NCI-H187 (cell line): ENCODE results near the gene STON1.
A peak's percentile ranks its signal among the peaks of the same experiment; 100 is the strongest.
"Not testable (repeated sequence)": the region's sequence is repeated elsewhere in the genome, so short reads cannot be mapped to it uniquely, and the experiment has no call there.

Experiments used
- DNase-seq, 2 experiments: peaks; one replicate each; lab custom pipeline; 2025; lab: John Stamatoyannopoulos, UW

STON1 gene

DNA sequence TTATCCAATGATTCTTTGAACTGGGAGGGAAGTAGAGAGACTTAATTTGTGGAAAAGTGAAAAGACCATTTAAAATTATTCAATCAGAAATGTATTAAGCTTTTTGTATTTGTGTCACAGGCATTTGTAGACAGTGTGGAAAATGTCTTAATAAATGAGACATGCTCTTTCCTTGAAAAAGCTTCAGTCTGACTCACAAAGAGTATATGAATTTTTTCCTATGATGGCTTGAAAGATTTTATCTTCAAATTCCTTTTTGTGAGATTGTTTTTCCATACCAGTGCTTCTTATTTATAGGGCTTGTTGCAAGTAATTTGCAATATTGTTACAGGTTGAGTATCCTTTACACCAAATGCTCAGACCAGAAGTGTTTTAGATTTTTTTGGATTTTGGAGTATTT lies 39.5 kb downstream of the STON1 start:
- DNase-seq, result no peak

DNA sequence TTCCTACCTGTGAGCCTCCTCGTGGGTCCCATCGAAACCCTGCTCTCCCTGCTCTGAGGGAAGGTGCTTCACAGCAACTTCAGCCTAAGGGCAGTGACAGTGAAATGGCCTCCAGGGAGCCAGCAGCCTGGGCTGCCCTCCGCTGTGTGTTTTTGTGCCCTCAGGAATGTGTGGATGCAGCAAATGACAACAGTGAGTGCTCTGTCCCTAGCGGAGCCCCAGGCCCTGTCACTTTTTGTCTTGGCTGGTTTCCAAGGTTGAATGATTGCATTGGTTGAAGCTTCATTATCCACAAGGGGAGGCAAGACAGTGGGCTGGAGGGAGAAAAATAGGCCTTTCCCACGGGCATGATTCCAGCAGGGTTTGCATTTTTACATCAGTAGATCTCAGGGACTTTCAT lies 42.9 kb downstream of the STON1 start:
- DNase-seq, result peak in 1 of 2 experiments; percentile 3

DNA sequence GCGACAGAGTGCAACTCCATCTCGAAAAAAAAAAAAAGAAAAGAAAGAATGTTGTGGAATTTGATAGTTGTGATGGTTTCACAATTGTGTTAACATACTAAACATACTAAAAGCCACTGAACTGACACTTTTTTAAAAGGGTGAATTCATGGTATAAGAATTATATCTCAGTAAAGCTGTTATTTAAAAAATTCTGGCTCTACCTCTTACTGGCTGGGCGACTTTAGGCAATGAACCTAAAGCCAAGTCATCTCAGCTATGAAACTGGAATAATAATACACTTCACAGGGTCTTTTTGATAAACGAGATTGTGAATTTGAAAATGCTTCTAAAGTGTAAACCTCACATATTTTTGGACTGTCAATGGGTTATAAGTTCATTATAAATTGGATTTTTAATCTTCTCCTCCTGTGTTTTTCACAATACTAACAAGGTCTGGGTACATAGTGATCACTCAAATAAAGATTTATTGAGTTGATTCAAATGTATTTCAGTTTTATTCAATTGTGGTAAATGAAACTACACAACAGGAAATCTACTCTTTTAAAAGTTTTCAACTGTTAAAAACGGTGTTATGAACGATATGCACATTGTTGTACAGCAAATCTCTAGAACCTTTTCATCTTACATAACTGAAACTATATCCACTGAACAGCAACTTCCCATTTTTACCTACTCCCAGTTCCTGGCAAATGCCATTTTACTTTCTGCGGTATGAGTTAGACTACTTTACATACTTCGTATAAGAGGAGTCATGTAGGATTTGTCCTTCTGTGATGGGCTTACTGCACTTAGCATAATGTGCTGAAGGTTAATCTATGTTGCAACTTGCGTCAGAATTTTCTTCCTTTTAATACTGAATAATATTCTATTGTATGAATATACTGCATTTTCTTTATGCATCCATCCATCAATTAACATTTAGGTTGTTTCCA lies 44.7 kb downstream of the STON1 start:
- no peak for DNase-seq

DNA sequence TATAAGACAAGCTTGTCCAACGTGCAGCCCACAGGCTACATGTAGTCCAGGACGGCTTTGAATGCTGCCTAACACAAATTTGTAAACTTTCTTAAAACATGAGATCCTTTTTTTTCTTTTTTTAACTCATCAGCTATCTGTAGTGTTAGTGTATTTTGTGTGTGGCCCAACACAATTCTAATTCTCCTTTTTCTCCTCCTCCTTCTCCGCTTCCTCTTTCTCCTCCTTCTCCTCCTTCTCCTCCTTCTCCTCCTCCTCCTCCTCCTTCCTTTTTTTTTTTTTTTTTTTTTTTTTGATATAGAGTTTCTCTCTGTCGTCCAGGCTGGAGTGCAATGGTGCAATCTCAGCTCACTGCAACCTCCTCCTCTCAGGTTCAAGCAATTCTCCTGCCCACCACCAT lies 48.4 kb downstream of the STON1 start:
- no peak for DNase-seq

DNA sequence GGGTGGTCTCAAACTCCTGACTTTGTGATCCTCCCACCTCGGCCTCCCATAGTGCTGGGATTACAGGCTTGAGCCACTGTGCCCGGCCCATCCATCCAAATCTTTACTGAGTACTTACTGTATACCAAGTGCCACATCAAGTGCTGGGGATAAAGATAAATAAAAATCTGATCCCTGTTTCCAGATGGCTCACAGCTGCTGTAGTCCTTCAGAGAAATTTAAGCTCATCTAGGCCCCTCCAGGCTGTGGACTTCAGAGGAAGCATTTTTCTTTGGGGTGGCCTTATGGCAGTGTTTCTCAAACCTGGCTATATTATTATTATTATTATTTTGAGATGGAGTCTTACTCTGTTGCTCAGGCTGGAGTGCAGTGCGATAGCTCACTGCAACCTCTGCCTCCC lies 54.0 kb downstream of the STON1 start:
- no peak for DNase-seq

DNA sequence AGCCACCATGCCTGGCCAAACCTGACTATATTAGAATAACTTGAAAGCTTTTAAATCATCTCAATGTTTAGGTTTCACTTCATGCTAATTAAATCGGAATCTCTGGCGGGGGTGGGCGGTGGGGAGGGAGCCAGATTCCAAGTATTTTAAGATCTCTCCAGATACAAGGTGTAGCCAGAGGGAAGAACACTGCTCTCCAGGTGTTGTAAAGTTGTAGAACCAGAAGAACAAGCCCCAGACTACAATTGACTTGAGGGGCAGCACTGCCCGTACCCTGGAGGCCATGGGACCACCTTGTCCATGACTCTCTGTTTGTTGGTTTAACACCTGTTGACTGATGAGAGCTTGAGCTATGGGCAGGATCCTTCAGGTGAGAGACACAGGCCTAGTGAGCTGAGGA lies 54.6 kb downstream of the STON1 start:
- no peak for DNase-seq

DNA sequence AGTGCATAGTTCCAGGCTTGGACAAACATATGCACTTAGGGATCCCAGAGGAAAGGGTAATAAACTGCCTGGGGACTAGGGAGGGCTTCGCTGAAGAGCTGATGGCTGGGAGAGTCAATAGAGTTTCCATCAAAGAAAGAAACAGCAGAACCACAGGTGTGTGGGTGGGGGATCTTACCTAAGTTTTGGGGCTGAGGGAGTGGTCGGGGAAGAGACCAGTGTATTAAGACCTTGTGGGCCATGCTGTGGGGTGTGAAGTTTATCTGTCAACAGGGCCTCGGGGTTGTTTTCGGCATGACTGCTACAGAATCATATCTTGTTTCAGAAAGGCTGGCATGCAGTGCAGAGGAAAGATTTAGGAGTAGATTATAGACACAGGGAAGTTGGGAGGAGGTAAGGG lies 56.5 kb downstream of the STON1 start:
- DNase-seq, result no peak

DNA sequence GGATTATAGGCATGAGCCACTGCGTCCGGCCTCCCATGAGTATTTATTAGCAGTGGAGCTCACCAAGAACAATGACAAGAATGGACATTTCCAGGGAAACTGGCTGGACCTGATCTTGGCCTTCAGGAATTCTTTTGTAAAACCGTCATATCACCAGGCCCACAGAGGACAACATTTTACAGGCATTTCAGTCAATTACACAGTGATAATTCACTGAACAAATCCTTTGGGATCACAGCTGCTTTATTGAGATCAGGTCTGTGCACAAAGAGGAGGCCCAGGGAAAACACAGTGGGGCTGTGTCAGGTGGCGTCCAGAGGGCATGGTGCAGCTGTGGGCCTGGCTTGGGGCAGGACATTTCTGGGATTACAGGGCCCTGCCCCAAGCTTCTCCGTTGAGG lies 57.6 kb downstream of the STON1 start:
- no peak for DNase-seq

DNA sequence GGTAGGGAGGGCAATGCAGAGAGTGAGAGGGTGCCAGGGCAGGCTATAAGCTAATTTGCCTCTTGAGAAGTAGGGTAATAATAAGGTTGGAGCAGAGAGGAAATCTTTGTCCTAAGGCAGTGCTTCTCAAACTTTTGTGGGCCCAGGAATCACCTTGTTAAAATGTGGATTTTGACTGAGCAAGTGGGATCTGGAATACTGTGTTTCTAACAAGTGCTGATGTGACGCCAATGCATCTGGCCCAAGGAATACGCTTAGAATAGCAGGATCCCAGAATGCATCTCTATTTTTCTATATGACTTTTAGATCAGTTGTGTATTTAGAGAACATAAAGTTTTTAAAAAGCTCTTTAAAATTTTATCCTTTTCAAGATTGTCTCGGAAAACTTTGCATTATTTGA lies 58.0 kb downstream of the STON1 start:
- DNase-seq, result no peak

DNA sequence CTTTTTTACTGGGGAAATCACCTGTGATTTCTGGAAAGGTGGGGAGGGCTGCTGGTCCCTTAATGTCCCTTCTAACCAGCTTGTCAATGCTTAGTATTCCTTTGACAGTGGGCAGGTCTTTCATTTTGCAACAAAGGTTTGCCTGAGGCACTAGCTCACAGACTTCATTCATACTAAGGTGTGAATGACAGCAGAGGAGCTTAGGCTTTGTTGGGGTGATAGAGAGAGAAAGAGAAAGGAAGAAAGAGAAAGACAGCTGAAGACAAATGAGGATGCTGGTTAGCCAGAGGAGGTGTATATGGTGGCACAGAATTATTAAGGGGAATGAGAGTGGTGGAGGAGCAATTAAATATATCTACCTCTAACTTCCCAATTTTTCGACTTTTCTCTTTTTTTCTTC lies 58.8 kb downstream of the STON1 start:
- DNase-seq, result no peak

DNA sequence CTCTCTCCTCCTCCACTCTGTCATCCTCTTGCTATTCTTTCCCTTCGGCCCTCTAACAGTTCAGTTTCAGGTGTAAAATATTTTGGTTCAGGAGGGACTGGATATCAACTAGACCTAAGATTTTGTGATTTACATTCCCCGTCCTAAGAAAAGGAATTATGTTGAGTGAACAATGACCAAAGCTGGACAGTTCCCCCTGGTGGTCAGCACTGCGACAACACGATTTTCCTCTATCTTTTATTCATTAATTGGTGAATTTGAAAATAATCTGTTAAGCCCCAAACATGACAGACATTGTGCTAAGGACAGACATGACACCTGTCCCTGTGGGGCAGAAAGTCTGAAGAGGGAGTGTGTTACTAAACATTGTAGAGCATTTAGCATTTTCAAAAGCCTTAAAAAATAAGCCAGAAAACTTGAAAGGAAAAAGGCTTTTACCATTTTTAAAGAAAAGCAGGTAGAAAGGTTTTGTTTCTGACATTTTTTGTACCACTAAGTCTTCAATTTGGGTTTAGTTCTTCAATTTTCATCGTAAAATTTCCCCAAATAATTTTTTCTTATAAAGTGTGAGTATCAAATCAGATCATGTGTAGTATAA lies 59.3 kb downstream of the STON1 start:
- peak; percentile 9 to 19 for DNase-seq

DNA sequence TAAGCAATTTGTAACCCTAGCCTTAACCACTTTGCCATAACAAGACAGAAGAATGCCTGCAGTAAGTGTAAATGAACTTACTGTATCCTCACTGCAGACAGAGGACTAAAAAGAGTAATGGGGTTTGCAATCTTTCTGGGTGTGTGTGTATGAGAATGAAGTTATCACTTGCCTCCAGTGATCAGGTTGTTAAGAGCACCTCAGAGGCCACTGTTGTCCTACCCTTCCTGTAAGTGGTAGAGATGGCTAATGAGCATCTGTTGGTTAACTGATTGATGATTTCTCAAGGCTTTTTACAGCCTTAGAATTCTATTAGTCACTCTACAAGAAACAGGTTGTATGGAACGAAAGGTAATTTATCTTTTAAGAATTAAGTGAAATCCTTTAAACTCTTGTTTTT lies 60.1 kb downstream of the STON1 start:
- no peak for DNase-seq

DNA sequence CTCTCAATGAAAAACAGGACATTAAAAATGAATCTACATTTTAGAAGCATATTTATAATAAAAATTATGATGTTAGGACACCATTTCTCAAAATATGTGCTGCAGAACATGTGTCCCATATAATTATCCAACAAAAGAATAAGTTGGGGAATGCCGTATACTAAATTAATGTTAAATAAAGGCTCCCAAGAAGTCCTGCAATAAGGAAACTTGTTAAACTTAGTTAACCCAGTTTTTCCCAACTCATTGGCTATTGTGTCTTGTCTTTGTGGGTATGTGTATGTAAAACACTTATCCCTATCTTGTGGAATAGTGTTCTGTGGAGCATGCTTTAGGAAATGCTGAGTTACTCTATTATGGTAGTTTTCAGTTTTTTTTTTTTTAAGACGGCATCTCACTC lies 62.1 kb downstream of the STON1 start:
- DNase-seq, result no peak

DNA sequence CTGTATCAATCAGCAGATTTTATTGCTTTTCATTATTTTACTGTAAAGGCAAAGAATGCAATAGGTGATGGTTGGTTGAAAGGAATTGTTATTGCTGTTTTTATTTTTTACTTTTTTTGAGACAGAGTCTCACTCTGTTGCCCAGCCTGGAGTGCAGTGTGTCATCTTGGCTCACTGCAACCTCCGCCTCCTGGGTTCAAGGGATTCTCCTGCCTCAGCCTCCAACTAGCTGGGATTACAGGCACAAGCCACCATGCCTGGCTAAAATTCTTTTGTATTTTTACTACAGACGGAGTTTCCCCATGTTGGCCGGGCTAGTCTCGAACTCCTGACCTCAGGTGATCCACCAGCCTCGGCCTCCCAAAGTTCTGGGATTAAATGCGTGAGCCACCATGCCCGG lies 66.8 kb downstream of the STON1 start:
- not testable (repeated sequence) for DNase-seq

DNA sequence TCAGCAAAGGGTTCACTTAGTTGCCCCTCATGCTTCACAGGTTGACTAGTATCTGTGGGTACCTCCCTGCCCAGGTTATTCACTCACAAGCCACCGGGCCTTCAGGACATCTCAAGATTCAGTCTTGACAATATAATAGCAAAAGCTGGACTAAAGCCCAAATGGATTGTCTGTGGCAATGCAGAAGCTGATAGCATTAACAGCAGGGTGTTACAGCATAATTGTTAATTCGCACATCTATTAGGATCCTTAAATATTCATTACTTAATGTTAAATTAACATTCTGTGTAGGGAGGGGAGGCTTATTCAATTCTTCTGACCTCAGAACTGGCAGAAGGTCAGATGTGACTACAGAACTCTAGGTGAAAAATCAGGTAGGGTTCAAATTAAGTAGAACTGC lies 67.5 kb downstream of the STON1 start:
- no peak for DNase-seq

DNA sequence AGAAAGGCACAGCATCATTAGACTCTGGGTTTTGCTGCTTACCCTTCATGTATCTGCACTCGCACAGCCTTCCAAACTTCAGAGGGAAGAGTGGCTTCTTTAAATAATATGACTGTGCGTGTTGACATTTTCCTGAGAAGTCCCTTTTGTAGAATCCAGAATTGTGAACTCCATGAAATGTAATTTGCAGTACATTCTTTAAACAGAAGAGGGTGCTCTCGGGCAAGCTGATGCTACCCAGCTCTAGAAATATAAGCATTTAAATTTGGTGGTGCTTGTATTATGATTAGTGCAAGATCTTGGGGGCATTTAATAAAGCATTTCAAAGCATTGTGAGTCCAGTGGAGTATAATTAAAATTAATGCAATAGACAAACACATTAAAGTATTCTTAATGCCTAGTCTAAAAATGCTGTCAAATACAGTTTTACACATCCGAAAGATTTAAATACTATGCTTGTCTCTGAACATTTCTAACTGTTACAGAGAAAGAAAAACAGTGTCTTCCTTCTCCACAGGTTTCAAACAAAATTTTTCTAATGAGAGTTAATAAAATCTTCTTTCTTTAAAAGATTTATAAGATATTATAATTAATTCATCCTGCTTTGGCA lies 70.4 kb downstream of the STON1 start:
- peak; percentile 21 to 36 for DNase-seq

DNA sequence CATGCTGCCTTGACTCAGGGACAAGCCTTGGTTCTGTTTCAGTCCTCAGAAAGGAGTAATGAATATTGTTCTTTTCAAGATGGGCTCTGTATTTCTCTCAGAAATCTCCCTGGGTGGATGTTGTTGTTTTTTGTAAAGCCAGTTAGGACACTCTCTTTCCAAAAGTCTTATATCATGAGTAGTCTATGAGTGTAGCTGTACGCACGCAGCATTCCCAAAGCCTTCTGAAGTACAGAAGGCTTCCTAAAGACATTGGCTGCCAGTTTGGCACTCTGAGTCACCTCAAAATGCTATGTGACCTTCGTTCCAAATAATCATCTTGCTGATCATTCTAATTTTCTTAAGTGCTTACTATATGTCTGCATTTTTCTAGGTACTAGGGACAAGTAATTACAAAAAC lies 71.0 kb downstream of the STON1 start:
- DNase-seq, result no peak

DNA sequence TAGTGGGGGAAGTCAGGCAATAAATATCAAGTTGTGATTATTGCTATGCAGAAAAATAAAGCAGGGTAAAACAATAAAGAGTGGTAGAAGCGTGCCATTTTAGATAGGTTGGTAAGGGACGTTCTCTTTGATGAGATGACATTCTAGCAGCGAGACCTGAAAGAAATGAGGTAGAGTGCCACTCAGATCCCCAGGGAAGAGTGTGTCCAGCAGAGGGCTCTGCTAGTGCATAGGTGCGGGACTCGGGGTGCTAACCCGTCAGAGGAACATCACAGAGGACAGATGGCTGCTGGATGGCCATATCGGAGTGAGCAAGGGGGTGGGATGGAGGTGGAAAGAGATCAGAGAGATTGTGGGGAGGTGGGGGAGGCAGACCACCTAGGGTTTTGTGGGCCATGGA lies 71.4 kb downstream of the STON1 start:
- no peak for DNase-seq

DNA sequence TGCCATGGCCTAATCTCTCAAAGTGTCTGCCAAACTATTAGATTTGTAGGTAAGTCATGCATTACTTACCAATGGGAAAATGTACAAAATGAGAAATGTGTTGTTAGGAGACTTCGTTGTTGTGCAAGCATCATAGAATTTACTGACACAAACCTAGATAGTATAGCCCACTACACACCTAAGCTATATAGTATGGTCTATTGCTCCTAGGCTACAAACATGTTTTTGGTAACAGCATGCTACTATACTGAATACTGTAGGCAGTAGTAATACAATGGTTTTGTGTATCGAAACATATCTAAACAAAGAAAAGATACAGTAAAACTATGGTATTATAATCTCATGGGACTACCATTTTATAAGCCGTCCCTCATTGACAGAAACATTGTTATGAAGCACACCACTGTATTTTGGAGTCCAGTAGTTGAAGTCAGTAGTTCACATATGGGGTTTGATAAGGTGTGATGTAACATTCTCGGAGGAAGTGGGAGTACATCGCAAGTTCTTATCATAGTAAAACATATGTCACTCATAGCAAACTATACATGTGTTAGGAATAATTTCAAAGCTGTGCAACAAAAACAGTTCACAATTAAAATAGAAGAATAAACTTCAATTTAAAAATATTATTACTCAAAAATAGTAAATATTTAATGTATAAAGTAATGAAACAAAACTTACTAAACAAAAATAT lies 75.7 kb downstream of the STON1 start:
- no peak for DNase-seq

DNA sequence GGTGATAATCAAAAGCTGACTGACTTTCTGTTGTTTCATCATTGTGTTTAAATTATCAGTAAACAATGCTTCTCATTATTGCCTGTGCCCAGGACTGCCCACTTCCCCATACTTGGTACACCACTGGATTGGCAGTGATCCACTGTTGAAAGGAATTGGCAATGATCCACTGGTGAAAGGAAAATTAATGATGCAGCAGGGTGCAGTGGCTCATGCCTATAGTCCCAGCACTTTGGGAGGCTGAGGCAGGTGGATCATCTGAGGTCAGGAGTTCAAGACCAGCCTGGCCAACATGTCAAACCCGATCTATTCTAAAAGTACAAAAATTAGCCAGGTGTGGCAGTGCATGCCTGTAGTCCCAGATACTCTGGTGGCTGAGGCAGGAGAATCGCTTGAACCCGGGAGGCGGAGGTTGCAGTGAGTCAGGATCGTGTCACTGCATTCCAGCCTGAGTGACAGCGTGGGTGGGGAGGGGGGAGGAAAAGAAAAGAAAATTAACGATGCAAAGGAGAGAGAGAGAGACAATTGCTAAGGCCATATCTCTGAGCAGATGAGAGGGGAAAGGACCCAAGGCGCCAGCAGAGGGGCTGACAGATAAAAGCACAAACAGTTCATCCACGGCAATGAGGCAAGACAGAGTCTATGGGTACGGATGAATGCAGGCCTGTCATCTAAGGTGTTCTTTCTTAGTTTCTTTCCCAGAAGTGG lies 77.5 kb downstream of the STON1 start:
- DNase-seq, result no peak

DNA sequence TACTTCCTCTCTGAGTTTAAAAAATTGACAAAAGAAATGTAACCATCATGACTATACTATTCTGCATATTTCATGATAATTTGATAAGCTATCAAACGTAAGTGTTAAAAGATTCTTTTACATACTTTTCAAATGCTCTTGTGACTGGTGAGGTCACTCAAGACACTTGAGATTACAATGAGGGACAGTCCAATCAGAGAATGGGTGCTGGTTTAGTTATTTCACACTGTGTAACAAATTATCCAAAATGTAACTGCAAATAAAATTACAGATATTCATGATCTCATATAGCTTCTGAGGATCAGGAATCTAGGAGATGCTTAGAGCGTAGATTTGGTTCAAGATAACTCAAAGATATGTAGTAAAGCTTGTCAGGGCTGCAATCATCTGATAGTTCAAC lies 83.3 kb downstream of the STON1 start:
- DNase-seq, result no peak

DNA sequence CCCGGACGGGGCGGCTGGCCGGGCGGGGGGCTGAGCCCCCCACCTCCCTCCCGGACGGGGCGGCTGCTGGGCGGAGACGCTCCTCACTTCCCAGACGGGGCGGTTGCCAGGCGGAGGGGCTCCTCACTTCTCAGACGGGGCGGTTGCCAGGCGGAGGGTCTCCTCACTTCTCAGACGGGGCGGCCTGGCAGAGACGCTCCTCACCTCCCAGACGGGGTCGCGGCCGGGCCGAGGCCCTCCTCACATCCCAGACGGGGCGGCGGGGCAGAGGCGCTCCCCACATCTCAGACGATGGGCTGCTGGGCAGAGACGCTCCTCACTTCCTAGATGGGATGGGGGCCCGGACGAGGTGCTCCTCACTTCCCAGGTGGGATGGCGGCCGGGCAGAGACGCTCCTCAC lies 84.6 kb downstream of the STON1 start:
- not testable (repeated sequence) for DNase-seq
